ES-I3 (cell line): ENCODE results near the gene DDX25.

Source experiments
- H3K36me3 ChIP-seq: 2 replicates; pipeline ENCODE4 v1.6.1; 2013; ENCODE audit warnings: mild to moderate bottlenecking, low read length, control low read depth, moderate library complexity; ENCODE audit not compliant: insufficient read depth
- H3K4me1 ChIP-seq: 2 replicates; pipeline ENCODE4 v1.6.1; 2013; ENCODE audit warnings: mild to moderate bottlenecking, control low read depth, low read length; ENCODE audit not compliant: insufficient read depth
- H3K9ac ChIP-seq: 2 replicates; pipeline ENCODE4 v1.6.1; 2013; ENCODE audit warnings: low read depth, mild to moderate bottlenecking, low read length, moderate library complexity
- H3K9me3 ChIP-seq: 2 replicates; pipeline ENCODE4 v1.6.1; 2013; ENCODE audit warnings: mild to moderate bottlenecking, low read length, moderate library complexity; ENCODE audit not compliant: control insufficient read depth, insufficient read depth

DDX25 gene

DNA sequence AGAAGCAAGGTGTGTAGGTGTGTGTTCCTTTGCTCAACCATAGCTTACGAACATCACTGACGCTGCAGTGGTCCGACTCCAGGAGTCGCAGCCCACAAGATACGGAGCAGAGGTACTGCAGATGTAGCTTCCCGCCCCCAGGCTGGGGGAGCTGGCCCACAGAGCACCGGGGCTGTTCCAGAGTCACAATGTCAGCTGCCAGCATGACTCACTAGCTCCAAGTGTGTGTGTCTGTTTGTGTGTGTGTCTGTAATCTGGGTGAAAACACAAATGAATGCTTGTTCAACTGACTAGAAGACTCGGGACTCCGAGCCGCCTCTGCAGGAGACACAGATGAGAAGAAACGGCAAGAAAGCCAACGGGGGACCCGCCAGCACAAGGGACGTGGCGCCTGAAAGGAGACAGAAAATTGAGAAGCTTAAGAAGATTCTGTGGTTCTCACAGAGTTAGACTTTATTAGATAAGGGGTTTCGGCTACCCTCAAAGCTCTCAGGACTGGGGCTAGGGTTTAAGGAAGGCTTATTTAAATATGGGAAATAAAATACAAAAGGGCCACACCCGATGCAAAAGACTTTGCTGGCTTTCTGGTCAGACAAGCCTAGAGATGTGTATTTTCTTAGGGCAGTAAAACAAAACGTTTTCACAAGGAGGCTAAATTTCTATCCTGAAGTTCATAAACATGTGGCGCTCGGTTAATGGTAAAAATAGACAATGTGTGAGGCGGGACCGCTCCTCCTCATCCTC is 52.3 kb downstream of the DDX25 start:
- H3K4me1 ChIP-seq: no peaks in the 10 kb centered on the region
- H3K36me3 ChIP-seq: peaks cover 9% of the 10 kb centered on the region; the same call in 1 of the 2 replicates
- no peak overlapping the region for H3K9ac ChIP-seq
- H3K9me3 ChIP-seq: no peaks in the 10 kb centered on the region

DNA sequence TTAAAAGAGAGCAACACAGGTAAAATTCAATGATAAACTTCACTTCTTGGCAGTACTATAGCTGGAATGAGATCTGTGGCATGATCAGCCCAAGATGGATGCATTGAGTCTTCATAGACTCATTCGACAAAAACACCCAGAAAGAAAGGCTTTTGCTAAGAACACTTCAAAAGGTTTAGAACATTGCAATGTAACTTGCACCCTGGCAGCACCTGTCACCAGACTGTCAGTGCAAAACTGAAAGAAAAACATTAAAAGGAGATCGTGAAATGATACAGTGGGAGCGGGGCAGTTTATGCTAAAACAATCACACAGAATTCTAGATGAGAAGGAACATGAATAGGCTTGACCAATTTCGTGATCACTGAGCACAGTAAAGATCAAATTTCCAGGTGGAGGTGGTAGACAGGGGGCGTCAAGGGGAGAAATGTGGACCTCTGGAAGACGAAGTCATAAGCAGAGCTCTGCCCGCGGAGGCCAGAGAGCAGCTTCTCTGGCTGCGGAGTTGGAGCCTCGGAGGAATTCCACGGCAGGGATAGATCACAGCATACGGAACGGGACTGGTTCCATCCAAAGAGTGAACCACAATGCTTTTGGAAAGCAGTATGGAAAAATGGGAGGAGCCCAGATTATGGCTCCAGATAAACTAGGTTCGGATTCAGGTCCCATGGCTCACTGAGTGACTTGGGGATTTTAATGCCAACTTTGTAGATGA is 53.5 kb downstream of the DDX25 start:
- Histone ChIP-seq H3K9me3 (no peaks in the 10 kb centered on the region), H3K4me1 (no peaks in the 10 kb centered on the region), H3K36me3 (peaks cover 9% of the 10 kb centered on the region; the same call in 1 of the 2 replicates), H3K9ac (no peak overlapping the region)

DNA sequence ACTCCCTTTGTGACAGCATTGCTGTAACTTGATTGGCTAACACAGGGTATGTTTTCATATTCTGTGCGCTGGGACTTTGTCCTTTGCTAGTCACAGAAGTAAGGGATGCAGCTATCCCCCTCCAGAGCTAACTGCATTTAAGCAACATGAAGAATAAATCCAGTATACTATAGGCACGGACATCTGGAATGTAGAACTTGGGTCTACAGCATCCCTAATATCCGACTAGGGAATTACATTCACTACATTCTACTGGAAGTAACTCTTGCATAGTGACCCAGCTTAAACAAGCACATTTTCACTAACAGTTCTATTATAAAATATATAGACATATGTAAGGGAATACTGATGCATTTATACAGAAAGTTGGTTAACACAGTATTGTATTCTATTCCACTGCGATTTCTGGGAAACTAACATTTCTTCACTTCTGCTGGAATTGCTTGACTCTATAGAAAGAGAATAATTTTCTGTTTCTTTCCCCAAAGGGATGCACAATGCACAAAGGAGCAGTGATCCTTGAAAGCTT is 54.6 kb downstream of the DDX25 start:
- peaks cover 9% of the 10 kb centered on the region; the same call in 1 of the 2 replicates for H3K36me3 ChIP-seq
- H3K9me3 ChIP-seq: no peaks in the 10 kb centered on the region
- H3K9ac ChIP-seq: no peak overlapping the region
- no peaks in the 10 kb centered on the region for H3K4me1 ChIP-seq

DNA sequence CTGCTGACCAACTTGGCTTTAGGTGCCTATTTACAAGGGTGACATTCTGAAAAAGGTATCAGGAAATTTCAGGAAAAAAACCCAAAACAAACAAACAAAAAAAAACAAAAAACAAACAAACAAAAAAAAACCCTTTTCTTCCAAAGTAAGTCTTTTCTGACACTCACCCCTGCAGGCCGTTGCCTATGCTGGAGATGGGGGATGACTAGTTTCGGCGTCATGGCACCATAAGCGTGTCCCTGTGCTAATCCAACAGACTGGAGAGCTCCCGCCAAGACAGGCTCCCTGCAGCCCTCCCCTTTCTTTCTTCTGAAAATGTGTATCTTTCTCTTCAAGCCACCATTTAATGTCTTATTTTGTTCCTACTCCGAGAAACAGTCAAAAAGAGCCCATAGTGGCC is 55.2 kb downstream of the DDX25 start:
- no peaks in the 10 kb centered on the region for H3K9me3 ChIP-seq
- H3K4me1 ChIP-seq: no peaks in the 10 kb centered on the region
- H3K9ac ChIP-seq: no peak overlapping the region
- H3K36me3 ChIP-seq: peaks cover 9% of the 10 kb centered on the region; the same call in 1 of the 2 replicates

DNA sequence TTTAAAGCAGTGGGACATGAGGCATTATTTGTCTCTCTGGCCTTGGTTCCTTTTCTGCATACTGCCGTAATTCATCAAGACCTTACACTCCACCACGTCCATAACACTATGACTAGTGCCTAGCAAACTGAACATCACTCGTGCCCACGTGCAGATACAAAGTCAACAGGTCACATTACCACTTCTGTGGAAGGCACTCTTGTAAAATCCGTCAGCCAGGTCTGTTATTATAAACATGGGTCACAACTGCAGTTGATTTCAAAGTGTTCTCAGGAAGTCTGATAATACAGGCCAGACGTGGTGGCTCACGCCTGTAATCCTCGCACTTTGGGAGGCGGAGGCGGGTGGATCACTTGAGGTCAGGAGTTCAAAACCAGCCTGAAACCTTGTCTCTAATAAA is 55.6 kb downstream of the DDX25 start:
- Histone ChIP-seq H3K9me3 (no peaks in the 10 kb centered on the region), H3K4me1 (no peaks in the 10 kb centered on the region), H3K9ac (no peak overlapping the region), H3K36me3 (peaks cover 9% of the 10 kb centered on the region; the same call in 1 of the 2 replicates)

DNA sequence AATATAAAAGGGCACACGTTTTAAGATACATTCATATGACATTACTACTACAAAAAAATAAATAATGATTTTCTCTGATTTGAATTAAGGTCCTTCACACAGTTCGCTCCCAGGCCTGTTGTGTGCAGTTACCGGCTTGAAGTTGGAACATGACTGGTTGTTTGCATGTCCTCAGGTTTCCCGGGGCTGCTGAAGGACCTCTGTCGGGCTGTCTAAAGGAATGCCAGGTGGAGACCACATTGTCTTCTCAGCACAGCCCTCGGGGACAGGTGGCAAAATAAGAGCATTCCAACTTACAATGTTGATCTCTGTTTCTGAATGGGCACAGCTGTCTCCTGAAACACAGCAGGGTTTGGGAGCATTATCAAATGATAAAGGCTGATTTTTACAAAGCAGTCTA is 56.5 kb downstream of the DDX25 start:
- Histone ChIP-seq H3K36me3 (peaks cover 9% of the 10 kb centered on the region; the same call in 1 of the 2 replicates), H3K9me3 (no peaks in the 10 kb centered on the region), H3K4me1 (no peaks in the 10 kb centered on the region), H3K9ac (no peak overlapping the region)

DNA sequence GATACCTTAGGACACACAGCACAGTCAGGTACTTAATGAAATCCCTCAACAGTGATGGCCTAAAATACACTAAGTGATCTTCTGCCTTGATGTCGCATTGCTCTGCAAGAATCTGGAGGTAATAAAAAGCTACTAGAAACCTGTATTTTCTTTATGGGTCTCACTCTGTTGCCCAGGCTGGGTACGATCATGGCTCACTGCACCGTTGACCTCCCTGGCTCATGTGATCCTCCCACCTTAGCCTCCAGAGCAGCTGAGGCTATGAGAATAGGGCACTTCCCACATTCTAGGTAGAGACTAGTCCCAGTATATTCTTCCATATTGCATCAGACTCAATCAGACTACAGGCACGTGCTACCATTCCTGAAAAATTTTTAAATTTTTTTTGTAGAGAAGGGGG is 63.2 kb downstream of the DDX25 start:
- Histone ChIP-seq H3K36me3 (no peaks in the 10 kb centered on the region), H3K9ac (no peak overlapping the region), H3K4me1 (no peaks in the 10 kb centered on the region), H3K9me3 (no peaks in the 10 kb centered on the region)

DNA sequence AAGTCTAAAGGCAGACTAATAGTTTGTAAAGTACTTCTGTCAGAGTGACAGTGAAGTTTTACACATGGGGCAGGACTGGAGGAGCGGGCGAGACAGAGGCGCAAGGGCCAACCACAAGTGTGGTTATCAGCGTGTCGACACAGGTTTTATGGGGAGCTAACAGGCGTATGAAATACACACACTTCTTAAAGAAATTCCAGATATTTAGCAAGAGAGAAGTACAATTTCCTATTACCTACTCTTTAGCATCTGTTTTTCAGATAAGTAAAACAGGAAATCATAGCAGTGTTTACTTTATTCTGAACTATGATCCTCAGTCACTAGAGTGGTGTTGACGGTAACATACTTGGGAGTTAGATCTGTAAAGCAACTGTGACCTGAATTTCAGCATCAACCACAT is 64.0 kb downstream of the DDX25 start:
- no peaks in the 10 kb centered on the region for H3K9me3 ChIP-seq
- no peaks in the 10 kb centered on the region for H3K36me3 ChIP-seq
- H3K9ac ChIP-seq: no peak overlapping the region
- no peaks in the 10 kb centered on the region for H3K4me1 ChIP-seq

DNA sequence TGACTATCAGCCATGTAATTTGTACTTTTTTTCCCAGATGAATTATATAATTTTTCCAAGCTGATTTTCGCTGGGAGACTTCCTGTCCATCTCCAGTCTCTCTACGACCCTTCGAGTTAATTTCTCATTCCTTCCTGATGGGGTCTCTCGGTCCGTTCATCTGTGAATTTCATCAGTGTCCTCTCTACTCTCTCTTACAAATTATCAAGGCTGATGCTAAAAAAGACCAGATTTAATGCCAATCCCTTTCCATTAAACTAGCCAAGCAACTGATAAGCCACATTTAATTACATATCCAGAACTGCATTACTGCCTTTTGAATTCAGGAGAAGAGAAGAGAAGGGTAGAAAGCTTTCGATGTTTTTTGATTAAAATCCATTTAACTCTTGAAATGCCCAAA is 67.3 kb downstream of the DDX25 start:
- no peaks in the 10 kb centered on the region for H3K36me3 ChIP-seq
- no peaks in the 10 kb centered on the region for H3K9me3 ChIP-seq
- no peak overlapping the region for H3K9ac ChIP-seq
- no peaks in the 10 kb centered on the region for H3K4me1 ChIP-seq

DNA sequence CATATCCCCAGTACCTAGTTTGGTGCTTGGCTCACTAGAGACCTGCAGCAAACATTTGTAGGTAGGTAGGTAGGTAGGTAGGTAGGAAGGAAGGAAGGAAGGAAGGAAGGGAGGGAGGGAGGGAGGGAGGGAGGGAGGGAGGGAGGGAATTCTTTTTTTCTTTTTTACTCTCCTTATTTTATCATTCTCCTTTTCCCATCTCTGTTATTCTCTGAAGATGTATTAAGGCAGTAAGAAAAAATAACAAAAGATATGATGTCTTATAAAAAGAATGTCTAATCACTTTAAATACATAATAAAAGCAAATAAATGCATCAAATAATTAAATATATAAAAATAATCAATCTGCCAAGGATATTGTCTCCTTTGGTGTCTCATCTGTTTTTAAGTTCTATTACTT is 70.0 kb downstream of the DDX25 start:
- Histone ChIP-seq H3K36me3 (no peaks in the 10 kb centered on the region), H3K4me1 (no peaks in the 10 kb centered on the region), H3K9me3 (no peaks in the 10 kb centered on the region), H3K9ac (no peak overlapping the region)

DNA sequence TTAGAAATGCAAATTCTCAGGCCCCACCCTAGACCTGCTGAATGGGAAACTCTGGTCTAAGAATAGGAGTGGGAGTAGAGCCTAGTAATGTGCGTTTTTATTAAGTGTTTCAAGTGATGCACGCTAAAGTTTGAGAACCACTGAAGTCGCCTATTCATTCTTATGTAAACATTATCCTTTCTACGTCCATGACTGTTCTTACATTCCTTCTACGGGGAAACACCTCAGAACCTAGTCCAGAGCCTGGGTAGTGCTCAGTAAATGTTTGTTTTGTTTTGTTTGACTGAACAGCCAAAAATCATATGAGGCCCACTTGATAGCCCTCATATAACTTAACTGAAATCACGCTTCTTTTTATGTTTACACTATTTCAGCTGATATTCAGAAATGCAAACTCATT is 71.3 kb downstream of the DDX25 start:
- H3K4me1 ChIP-seq: 0 out of 2 replicates have a peak, but pooled peaks cover 1% of the 10 kb centered on the region
- H3K9ac ChIP-seq: no peak overlapping the region
- no peaks in the 10 kb centered on the region for H3K9me3 ChIP-seq
- no peaks in the 10 kb centered on the region for H3K36me3 ChIP-seq

DNA sequence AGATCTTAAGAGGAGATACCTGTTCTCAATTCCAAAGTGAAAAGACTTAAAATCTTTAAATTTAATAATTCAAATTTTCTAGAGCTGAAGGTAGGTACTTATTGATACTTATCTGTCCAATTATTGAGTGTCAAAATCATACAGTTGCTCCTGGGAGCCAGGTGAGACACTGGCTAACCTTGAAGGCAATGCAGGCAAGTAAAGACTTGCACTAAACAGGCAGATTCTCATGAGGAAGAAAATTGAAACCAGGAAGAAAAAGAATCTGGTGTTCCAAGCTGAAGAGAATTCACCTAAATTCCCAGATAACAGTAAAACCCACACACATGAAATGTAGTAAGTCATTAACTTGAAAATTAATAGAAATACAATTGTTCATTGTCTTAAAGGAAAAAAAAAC is 71.8 kb downstream of the DDX25 start:
- 0 out of 2 replicates have a peak, but pooled peaks cover 3% of the 10 kb centered on the region for H3K4me1 ChIP-seq
- H3K36me3 ChIP-seq: peaks cover 3% of the 10 kb centered on the region; the same call in 1 of the 2 replicates
- no peaks in the 10 kb centered on the region for H3K9me3 ChIP-seq
- no peak overlapping the region for H3K9ac ChIP-seq

DNA sequence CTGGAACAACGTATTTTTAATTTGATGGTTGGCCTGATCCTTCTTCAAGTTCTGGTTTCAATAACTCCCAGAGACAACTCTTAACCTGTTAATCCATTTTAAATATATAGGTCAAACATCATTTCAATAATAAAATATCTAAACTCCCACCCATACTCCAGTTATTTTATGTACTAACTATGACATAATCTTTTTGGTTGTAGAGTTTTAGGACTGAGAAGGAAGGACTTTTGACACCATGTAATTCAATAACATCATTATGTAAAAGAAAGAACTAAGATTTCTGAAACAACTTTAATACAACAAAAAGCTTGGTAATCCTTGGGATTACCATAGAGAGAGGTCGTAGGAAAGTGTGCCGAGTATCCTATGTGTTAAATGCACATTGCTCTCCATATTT is 73.0 kb downstream of the DDX25 start:
- Histone ChIP-seq H3K9me3 (no peaks in the 10 kb centered on the region), H3K9ac (no peak overlapping the region), H3K4me1 (0 out of 2 replicates have a peak, but pooled peaks cover 3% of the 10 kb centered on the region), H3K36me3 (peaks cover 3% of the 10 kb centered on the region; the same call in 1 of the 2 replicates)

DNA sequence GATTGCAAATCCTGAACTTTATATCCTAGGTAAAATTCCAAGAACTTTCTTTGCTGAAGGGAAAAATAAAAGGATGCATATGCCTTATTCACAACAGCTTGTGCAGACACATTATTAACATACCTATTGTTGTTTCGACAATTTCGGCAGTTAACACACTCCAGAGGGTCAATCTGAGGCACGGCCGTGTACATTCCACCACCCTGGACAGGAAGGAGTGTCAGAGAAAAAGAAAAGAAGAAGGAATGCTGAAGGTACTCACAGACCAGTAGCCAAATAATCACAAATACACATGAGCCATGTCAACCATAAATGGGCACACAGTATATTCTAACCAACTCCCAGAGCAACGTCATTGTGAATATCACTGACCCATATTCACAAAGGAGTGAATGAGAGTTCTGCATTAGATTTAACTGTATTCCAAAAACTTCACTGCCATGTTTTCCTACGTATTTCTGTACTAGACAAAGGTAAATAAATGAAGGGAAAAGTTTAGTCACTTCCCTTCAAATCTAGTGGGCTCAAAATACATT is 73.9 kb downstream of the DDX25 start:
- no peak overlapping the region for H3K9ac ChIP-seq
- 0 out of 2 replicates have a peak, but pooled peaks cover 3% of the 10 kb centered on the region for H3K4me1 ChIP-seq
- no peaks in the 10 kb centered on the region for H3K9me3 ChIP-seq
- H3K36me3 ChIP-seq: peaks cover 3% of the 10 kb centered on the region; the same call in 1 of the 2 replicates
